A549 treated with dexamethasone at 1 μM for 4 hours (cell line): ENCODE results near the gene IL22RA1. TPM values are rescaled to one million over a fixed set of nuclear protein-coding genes. Genes with fewer than 3 reads are reported as not detected.

Source experiments
- total RNA-seq: library from RNA; stranded (reverse); fragments of 200-300 nt; extraction: Qiagen RNA extraction; gene quantifications from 5 replicates; pipeline ENCODE4 v1.2.3, GENCODE V29; 2022

The IL22RA1 gene
- total RNA-seq, result 6.5 to 10.0 TPM (median 9.5 TPM) in 5 replicates

GRCh38 chr1:24142546-24143534 lies at the start of gene IL22RA1:
Gene IL22RA1, minus strand, starts transcription at chr1:24143140. Its CDS starts 58 bp downstream, at chr1:24143082.

GRCh38 chr1:24186993-24187790 lies 44.3 kb upstream of the IL22RA1 start, which contains the start of gene IFNLR1:
Gene IFNLR1, minus strand, starts transcription at chr1:24187289. Its CDS starts 41 bp downstream, at chr1:24187248.

GRCh38 chr1:24111996-24112779 lies 30.8 kb downstream of the IL22RA1 start, which contains the start of gene MYOM3:
Gene MYOM3, minus strand, starts transcription at chr1:24112135. Its CDS starts 3,499 bp downstream, at chr1:24108636.

Other genes with a start within 250 kb of the IL22RA1 start
- 0.02 TPM in 1 of 5 replicates, not detected in the others for gene CNR2, start 229.8 kb downstream of the IL22RA1 start, total RNA-seq
- 29.7 to 39.8 TPM (median 36.7 TPM) in 5 replicates for gene PNRC2, start 183.3 kb downstream of the IL22RA1 start, total RNA-seq
- 84.3 to 100 TPM (median 95.9 TPM) in 5 replicates for gene SRSF10, start 162.8 kb downstream of the IL22RA1 start, total RNA-seq
- 6.0 to 9.1 TPM (median 7.1 TPM) in 5 replicates for gene MYOM3, start 31.0 kb downstream of the IL22RA1 start, total RNA-seq
- 0.88 to 1.3 TPM (median 1.0 TPM) in 5 replicates for gene IFNLR1, start 44.1 kb upstream of the IL22RA1 start, total RNA-seq
- 0.89 to 1.2 TPM (median 1.0 TPM) in 5 replicates for gene GRHL3, start 176.2 kb upstream of the IL22RA1 start, total RNA-seq